ENCODE measurements around the gene ATXN1. TPM values are rescaled to one million over a fixed set of nuclear protein-coding genes. Genes with fewer than 3 reads are reported as not detected.
A peak's percentile ranks its signal among the peaks of the same experiment; 100 is the strongest.

ATXN1 gene
- total and polyA plus RNA-seq, 2 of the 13 experiments (the other 11 are each of a cell fraction or from before 2014, with no cell fraction given), result 20.7 to 39.5 TPM

GRCh38 chr6:16576451-16577368 lies 184.6 kb downstream of the ATXN1 start (continued):
- no peak for TF ChIP-seq ZNF761 (CRISPR knock-in tag; conservative IDR thresholded peaks at IDR 0.05)
- no peak for TF ChIP-seq SOX6 (IDR thresholded peaks at IDR 0.05)
- TF ChIP-seq SOX6 (CRISPR knock-in tag; IDR thresholded peaks at IDR 0.05), result peak; percentile 65; the same call in 1 of the 2 replicates
- no peak for TF ChIP-seq TBL1XR1 (IDR thresholded peaks at IDR 0.05; ENCODE audit: borderline replicate concordance, low read length, partially characterized antibody)
- TF ChIP-seq IKZF1 (IDR thresholded peaks at IDR 0.05), result no peak
- no peak for TF ChIP-seq ZNF512B (CRISPR knock-in tag; IDR thresholded peaks at IDR 0.05; ENCODE audit: borderline replicate concordance)
- TF ChIP-seq SOX13 (IDR thresholded peaks at IDR 0.05), result peak; percentile 54; the same call in 1 of the 2 replicates
- TF ChIP-seq SOX13 (CRISPR knock-in tag; conservative IDR thresholded peaks at IDR 0.05 in 1 of 2, IDR thresholded peaks at IDR 0.05 in 1 of 2), result peak in 1 of 2 experiments; percentile 85; a peak in 2 of 4 replicates
- TF ChIP-seq EP300 (IDR thresholded peaks at IDR 0.05; ENCODE audit: low read depth in 2 of 2, low read length in 2 of 2), result peak in 1 of 2 experiments; percentile 17; a peak in 1 of 4 replicates
- TF ChIP-seq EP300 (CRISPR knock-in tag; IDR thresholded peaks at IDR 0.05; ENCODE audit: borderline replicate concordance), result no peak
